H9 (cell line): ENCODE measurements around the gene PRR5L. TPM values are rescaled to one million over a fixed set of nuclear protein-coding genes. Genes with fewer than 3 reads are reported as not detected.

ENCODE experiments used
- DNase-seq: peaks from one replicate; pipeline ENCODE4 v3.0.0-alpha.2; 2017
- H2AFZ ChIP-seq: one replicate; pipeline ENCODE4 v1.6.1; 2013; ENCODE audit warnings: mild to moderate bottlenecking, low read length, control low read depth, moderate library complexity
- H2AK5ac ChIP-seq: 2 replicates; pipeline ENCODE4 v1.6.1; 2013; ENCODE audit warnings: low read length, control low read depth, mixed read lengths; ENCODE audit not compliant: insufficient read length
- H2BK120ac ChIP-seq: one replicate; pipeline ENCODE4 v1.6.1; 2013; ENCODE audit warnings: low read depth, mild to moderate bottlenecking, low read length, control low read depth, inconsistent platforms; ENCODE audit not compliant: poor library complexity, severe bottlenecking
- H2BK12ac ChIP-seq: 2 replicates; pipeline ENCODE4 v1.6.1; 2013; ENCODE audit warnings: low read length, control low read depth, mixed read lengths, low read depth; ENCODE audit not compliant: insufficient read length
- H2BK15ac ChIP-seq: 2 replicates; pipeline ENCODE4 v1.6.1; 2013; ENCODE audit warnings: low read depth, low read length, control low read depth
- H2BK20ac ChIP-seq: one replicate; pipeline ENCODE4 v1.6.1; 2013; ENCODE audit warnings: low read depth, mild to moderate bottlenecking, low read length, control low read depth, inconsistent platforms; ENCODE audit not compliant: poor library complexity, severe bottlenecking
- H2BK5ac ChIP-seq: 2 replicates; pipeline ENCODE4 v1.6.1; 2013; ENCODE audit warnings: low read length, control low read depth, mixed read lengths; ENCODE audit not compliant: insufficient read length
- H3K14ac ChIP-seq: 2 replicates; pipeline ENCODE4 v1.6.1; 2013; ENCODE audit warnings: low read length, control low read depth; ENCODE audit not compliant: insufficient read depth
- H3K18ac ChIP-seq: 2 replicates; pipeline ENCODE4 v1.6.1; 2013; ENCODE audit warnings: low read depth, mild to moderate bottlenecking, mixed read lengths, low read length, control low read depth; ENCODE audit not compliant: insufficient read length
- H3K23ac ChIP-seq: 2 replicates; pipeline ENCODE4 v1.6.1; 2013; ENCODE audit warnings: low read length, control low read depth, mixed read lengths, low read depth; ENCODE audit not compliant: insufficient read length
- H3K23me2 ChIP-seq: 2 replicates; pipeline ENCODE4 v1.6.1; 2013; ENCODE audit warnings: low read depth, mild to moderate bottlenecking, mixed read lengths, low read length, control low read depth; ENCODE audit not compliant: insufficient read length, poor library complexity, severe bottlenecking
- H3K27ac ChIP-seq: 2 replicates; pipeline ENCODE4 v1.5.1; 2013; ENCODE audit warnings: low read length, control low read depth, mixed read lengths, low read depth; ENCODE audit not compliant: insufficient read length
- H3K27me3 ChIP-seq: 2 replicates; pipeline ENCODE4 v1.6.1; 2013; ENCODE audit warnings: low read length, control low read depth, inconsistent platforms; ENCODE audit not compliant: insufficient read depth
- H3K4ac ChIP-seq: 2 replicates; pipeline ENCODE4 v1.6.1; 2013; ENCODE audit warnings: low read depth, mild to moderate bottlenecking, control low read depth, inconsistent platforms, low read length, moderate library complexity
- H3K4me1 ChIP-seq: 2 replicates; pipeline ENCODE4 v1.6.1; 2013; ENCODE audit warnings: low read length, control low read depth, inconsistent platforms; ENCODE audit not compliant: insufficient read depth
- H3K4me2 ChIP-seq: 2 replicates; pipeline ENCODE4 v1.6.1; 2013; ENCODE audit warnings: low read length, control low read depth, mixed read lengths; ENCODE audit not compliant: insufficient read length, insufficient read depth
- H3K56ac ChIP-seq: 2 replicates; pipeline ENCODE4 v1.6.1; 2013; ENCODE audit warnings: low read depth, mild to moderate bottlenecking, mixed read lengths, low read length, control low read depth; ENCODE audit not compliant: insufficient read length
- H3K79me1 ChIP-seq: 2 replicates; pipeline ENCODE4 v1.6.1; 2013; ENCODE audit warnings: low read depth, mild to moderate bottlenecking, moderate library complexity, low read length, control low read depth, inconsistent platforms; ENCODE audit not compliant: insufficient read depth, poor library complexity, severe bottlenecking
- H3K79me2 ChIP-seq: 2 replicates; pipeline ENCODE4 v1.6.1; 2013; ENCODE audit warnings: low read length, control low read depth, inconsistent platforms; ENCODE audit not compliant: insufficient read depth
- H3K9ac ChIP-seq: 2 replicates; pipeline ENCODE4 v1.6.1; 2013; ENCODE audit warnings: low read length, control low read depth, mixed read lengths; ENCODE audit not compliant: insufficient read length; ENCODE audit errors: extremely low read depth
- H3K9me3 ChIP-seq: one replicate; pipeline ENCODE4 v1.6.1; 2013; ENCODE audit warnings: low read depth, low read length, inconsistent platforms; ENCODE audit not compliant: control insufficient read depth
- H3T11ph ChIP-seq: one replicate; pipeline ENCODE4 v1.6.1; 2013; ENCODE audit warnings: mild to moderate bottlenecking, low read length, control low read depth, inconsistent platforms
- H4K20me1 ChIP-seq: one replicate; pipeline ENCODE4 v1.6.1; 2013; ENCODE audit not compliant: control insufficient read depth, insufficient read length, insufficient read depth
- H4K5ac ChIP-seq: 2 replicates; pipeline ENCODE4 v1.6.1; 2013; ENCODE audit warnings: low read depth, mild to moderate bottlenecking, mixed read lengths, low read length, control low read depth; ENCODE audit not compliant: insufficient read length
- H4K8ac ChIP-seq: replicated peaks from 2 replicates; pipeline ENCODE4 v1.6.1; 2013; ENCODE audit warnings: low read length, control low read depth, mixed read lengths, low read depth; ENCODE audit not compliant: insufficient read length
- H4K91ac ChIP-seq: 2 replicates; pipeline ENCODE4 v1.6.1; 2013; ENCODE audit warnings: low read depth, mild to moderate bottlenecking, moderate library complexity, mixed read lengths, low read length, control low read depth; ENCODE audit not compliant: insufficient read length
- H3K27ac Mint-ChIP-seq, 3 experiments: 2 replicates in 2 of 3; 3 replicates in 1 of 3; pipeline ENCODE4 v1.8.0; 2020 to 2021; ENCODE audit warnings: mixed read lengths in 3 of 3, mild to moderate bottlenecking in 1 of 3, moderate library complexity in 1 of 3
- H3K27me3 Mint-ChIP-seq: 2 replicates; pipeline ENCODE4 v1.8.0; 2021; ENCODE audit warnings: low read depth, mild to moderate bottlenecking, moderate library complexity, mixed read lengths
- H3K36me3 Mint-ChIP-seq, 3 experiments: 2 replicates in 2 of 3; 3 replicates in 1 of 3; pipeline ENCODE4 v1.8.0; 2020 to 2021; ENCODE audit warnings: low read depth in 3 of 3, mixed read lengths in 3 of 3; ENCODE audit not compliant: insufficient read depth in 1 of 3
- H3K4me1 Mint-ChIP-seq, 2 experiments: 2 replicates each; pipeline ENCODE4 v1.8.0; 2020; ENCODE audit warnings: mixed read lengths in 2 of 2
- H3K4me3 Mint-ChIP-seq, 2 experiments: 2 replicates in 1 of 2; 3 replicates in 1 of 2; pipeline ENCODE4 v1.8.0; 2020 to 2021; ENCODE audit warnings: mild to moderate bottlenecking in 2 of 2, mixed read lengths in 2 of 2, moderate library complexity in 1 of 2
- H3K9me3 Mint-ChIP-seq, 2 experiments: 2 replicates in 1 of 2; 3 replicates in 1 of 2; pipeline ENCODE4 v1.8.0; 2020; ENCODE audit warnings: mild to moderate bottlenecking in 2 of 2, mixed read lengths in 2 of 2, moderate library complexity in 1 of 2
- CTCF ChIP-seq: fragments of 200-600 bp; sonication (generic); conservative IDR thresholded peaks from 3 replicates; pipeline ENCODE4 v1.8.0; 2021; ENCODE audit warnings: antibody characterized with exemption, mild to moderate bottlenecking
- WGBS: extraction: QIAGEN DNeasy Blood & Tissue Kit; methylation state at CpG from one replicate; pipeline ENCODE4 v1.1.7; 2013; ENCODE audit warnings: missing lambda C conversion rate, low lambda C conversion rate, mixed read lengths; ENCODE audit not compliant: insufficient read length; ENCODE audit errors: extremely low coverage; 5-methylcytosine and 5-hydroxymethylcytosine counted together
- total RNA-seq: library from RNA; stranded (reverse); gene quantifications from 2 replicates; pipeline ENCODE4 v1.2.1, GENCODE V29; 2021

PRR5L gene
- total RNA-seq, 1 experiment from 2014 or later: 5.6 TPM

- Histone ChIP-seq H3K56ac (no peak overlapping the region), H3K23me2 (no peaks in the 10 kb centered on the region), H2AK5ac (no peak overlapping the region), H4K20me1 (no peaks in the 10 kb centered on the region), H2AFZ (no peak overlapping the region), H3K9me3 (no peaks in the 10 kb centered on the region), H3K23ac (no peak overlapping the region), H3K27me3 (no peaks in the 10 kb centered on the region), H2BK5ac (no peak overlapping the region), H3K18ac (no peak overlapping the region), H4K91ac (no peak overlapping the region), H3K27ac (no peak overlapping the region), H2BK20ac (no peak overlapping the region), H3T11ph (no peak overlapping the region), H3K9ac (no peak overlapping the region), H2BK12ac (no peak overlapping the region), H2BK120ac (no peak overlapping the region), H4K8ac (no peak overlapping the region), H2BK15ac (no peak overlapping the region), H3K14ac (no peak overlapping the region), H3K4me1 (no peaks in the 10 kb centered on the region; the same call in 1 of the 2 replicates), H4K5ac (no peak overlapping the region), H3K79me1 (no peaks in the 10 kb centered on the region), H3K4me2 (no peak overlapping the region), H3K79me2 (no peaks in the 10 kb centered on the region), H3K4ac (no peak overlapping the region)
- WGBS: no CpG with 5 or more reads among the region's 3 CpGs
- peaks cover 14% of the 10 kb centered on the region for H3K27me3 Mint-ChIP-seq
- H3K4me3 Mint-ChIP-seq: no peak overlapping the region
- H3K4me1 Mint-ChIP-seq: peaks cover 22 to 26% of the 10 kb centered on the region in 2 experiments
- TF ChIP-seq CTCF: no peak
- no peak overlapping the region for H3K27ac Mint-ChIP-seq
- DNase-seq: no peak
- H3K36me3 Mint-ChIP-seq: no peaks in the 10 kb centered on the region
- H3K9me3 Mint-ChIP-seq: no peaks in the 10 kb centered on the region
Observed at GRCh38 chr11:36360318-36360717, 64.2 kb downstream of the PRR5L start.
